GM21786 (cell line): ENCODE data around the gene COL27A1.
"Not testable (repeated sequence)": the region's sequence is repeated elsewhere in the genome, so short reads cannot be mapped to it uniquely, and the experiment has no call there.

Experiments
- ATAC-seq: cut with Tn5 transposase; IDR thresholded peaks from one replicate; pipeline ENCODE4 v1.9.1; 2021; ENCODE audit not compliant: unreplicated experiment

The COL27A1 gene

DNA sequence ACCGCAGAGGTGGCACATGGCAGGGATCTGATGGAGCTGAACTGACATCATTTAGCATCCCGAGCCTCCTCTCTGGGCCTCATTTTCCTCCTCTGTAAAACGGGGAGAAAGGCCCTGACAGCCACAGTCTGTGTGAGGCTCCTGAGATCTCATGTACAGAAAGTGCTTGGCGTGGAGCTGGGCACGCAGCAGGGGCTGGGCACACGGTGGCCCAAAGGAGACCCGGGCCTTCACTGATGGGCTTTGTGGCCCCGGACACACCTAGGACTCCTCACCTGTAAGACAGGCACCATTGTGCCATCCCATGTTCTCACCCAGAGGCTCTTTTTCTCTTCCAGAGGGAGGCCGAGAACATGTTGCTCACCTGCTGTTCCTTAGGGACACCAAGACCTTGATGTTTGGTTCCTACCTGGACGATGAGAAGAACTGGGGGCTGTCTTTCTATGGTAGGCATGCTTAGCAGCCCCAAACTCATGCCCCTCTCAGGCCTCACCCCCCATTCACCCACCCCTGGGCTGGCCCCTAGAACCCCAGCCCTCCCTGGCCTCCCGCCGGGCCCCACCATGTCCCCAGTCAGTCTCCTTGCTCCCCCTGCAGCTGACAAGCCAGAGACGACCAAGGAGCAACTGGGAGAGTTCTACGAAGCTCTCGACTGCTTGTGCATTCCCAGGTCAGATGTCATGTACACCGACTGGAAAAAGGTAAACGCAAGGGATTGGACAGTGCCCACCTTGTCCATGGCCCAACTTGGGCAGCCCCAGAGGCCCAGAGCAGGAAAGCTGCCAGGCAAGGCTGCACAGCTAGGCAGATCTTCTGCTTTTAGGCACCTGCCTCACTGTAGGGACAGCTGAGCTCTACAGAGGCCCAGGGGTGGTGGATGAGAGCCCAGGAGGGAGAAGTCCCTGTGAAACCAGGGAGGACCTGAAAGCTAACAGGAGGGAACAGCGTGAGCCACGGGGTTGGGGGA lies 176.2 kb downstream of the COL27A1 start:
- not testable (repeated sequence) for ATAC-seq

DNA sequence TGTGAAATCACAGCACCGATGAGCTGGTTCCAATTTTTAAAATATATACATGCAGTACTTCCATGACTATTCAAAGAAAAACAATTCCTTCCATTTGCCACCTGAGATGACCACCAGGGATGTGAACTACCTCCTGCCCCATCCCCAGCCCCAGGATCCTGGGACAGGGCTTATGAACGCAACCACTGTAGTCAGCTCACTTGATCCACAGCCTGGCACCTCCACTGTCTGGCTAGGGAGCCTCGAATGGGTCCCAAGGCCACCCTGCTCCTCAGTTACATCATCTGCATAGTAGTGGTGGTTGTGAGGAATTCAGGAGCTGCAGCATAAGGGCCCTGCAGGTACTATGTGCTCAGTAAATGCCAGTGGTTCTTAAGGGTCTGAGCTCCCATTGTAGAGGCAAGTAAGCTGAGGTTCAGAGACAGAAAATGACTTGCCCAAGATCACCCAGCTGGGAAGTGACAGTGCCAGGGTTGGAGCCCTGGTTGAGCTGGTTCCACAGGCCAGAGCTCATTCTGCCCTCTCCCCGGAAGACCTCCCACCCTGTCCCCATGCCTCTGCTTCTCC lies 177.2 kb downstream of the COL27A1 start:
- not testable (repeated sequence) for ATAC-seq

DNA sequence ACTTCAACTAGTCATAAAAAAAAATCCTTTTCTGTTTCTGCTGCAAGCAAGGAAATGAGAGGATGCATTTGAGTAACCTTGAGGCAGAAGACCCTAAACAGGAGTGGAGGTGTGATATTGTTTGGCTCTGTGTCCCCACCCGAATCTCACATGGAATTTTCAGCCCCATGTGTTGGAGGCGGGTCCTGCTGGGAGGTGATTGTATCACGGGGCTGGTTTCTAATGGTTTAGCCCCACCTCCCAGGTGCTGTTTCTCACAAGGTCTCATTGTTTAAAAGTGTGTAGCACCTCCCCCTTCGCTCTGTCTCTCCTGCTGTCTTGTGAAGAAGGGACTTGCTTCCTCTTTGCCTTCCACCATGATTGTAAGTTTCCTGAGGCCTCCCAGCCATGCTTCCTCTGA lies 178.4 kb downstream of the COL27A1 start:
- ATAC-seq = not testable (repeated sequence)

DNA sequence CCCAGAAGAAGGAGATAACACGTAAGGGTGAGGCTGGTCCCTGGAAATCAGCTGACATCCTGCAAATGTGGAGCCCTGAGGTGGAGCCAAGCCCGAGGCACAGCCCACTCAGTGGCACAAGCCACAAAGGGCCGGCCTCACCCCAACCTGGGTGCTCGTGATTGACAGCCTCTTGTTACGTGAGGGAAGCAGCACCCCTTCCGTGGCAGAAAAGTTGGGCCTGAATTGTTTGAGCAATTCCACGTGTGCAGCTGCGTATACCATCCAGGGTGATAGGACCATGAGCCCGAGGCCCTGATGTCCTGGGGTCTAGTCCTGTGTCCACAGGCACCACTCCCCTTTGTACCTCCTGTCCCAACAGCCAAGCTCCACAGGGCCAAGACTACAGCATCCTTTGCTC lies 179.2 kb downstream of the COL27A1 start:
- no peak for ATAC-seq

DNA sequence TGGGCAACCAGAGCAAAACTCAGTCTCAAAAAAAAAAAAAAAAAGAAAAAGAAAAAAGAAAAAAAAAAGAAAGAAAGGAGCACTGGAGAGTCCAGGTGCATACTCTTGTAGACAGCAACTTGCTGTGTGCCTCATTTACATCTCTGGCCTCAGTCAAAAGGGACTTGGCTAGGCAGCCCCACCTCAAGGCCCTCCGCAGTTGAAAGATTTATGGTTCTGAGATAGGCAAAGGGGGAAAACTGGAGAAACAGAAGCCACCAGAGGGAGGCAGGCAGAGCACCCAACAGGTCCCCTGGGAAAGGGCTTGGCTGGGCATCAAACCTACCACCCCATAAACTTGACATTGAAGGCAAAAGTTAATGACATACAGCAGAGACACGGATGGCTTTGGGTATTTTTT lies 180.4 kb downstream of the COL27A1 start:
- ATAC-seq = no peak

DNA sequence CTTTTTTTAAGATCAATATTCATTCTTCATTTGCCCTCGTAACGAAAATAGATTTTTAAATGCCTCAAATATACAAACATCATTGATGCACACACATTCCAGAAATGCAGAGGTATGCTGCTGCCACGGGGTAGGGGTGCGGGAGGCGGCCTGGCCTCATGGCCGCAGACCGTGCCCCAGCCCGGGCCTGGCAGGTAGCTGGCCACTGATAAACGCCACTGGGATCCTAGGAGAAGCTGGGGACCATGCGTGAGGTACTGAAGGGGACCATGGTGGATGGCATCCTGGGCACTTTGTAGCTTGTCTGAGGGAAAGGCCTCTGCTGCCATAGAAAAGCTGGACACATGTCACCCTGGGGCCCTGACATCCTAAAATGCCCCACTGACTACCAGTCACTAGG lies 180.8 kb downstream of the COL27A1 start:
- ATAC-seq = no peak

GRCh38 chr9:114336699-114337395 lies 181.5 kb downstream of the COL27A1 start:
- ATAC-seq = no peak

- ATAC-seq = no peak
Measured at GRCh38 chr9:114338187-114338586, 182.8 kb downstream of the COL27A1 start.

DNA sequence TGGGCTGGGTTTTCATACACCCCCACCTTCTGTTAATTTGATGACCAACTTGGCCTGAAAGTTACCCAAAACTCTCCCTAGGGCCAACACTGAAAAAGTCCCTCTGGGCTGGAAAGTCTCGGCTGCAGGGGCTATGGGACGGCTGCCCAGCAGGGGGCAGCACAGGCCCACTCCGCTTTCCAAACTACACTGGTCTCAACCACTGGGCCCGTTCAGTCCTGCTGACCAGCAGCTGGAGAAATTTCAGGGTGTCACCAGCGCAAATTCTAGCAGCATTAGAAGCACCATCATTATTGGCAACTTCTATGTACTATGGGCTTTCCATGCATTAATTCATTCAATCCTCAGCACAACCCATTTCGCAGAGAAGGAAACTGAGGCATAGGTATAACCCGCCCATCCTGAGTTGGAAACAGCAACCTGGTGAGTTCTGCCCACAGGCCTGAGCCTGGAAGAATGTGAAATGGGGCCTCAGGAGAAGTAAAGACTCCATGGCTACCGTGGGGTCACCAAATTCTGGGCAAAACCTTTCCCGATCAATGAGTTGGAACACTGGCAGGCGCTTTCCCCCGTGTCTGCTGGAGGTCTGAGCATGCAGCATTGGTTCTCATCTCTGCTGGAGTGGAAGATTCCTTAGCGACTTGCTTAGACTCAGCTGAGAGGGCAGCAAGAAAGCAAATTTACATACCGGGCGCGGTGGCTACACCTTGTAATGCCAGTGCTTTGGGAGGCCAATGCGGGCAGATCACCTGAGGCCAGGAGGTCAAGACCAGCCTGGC lies 184.0 kb downstream of the COL27A1 start:
- ATAC-seq = peak; percentile 68

DNA sequence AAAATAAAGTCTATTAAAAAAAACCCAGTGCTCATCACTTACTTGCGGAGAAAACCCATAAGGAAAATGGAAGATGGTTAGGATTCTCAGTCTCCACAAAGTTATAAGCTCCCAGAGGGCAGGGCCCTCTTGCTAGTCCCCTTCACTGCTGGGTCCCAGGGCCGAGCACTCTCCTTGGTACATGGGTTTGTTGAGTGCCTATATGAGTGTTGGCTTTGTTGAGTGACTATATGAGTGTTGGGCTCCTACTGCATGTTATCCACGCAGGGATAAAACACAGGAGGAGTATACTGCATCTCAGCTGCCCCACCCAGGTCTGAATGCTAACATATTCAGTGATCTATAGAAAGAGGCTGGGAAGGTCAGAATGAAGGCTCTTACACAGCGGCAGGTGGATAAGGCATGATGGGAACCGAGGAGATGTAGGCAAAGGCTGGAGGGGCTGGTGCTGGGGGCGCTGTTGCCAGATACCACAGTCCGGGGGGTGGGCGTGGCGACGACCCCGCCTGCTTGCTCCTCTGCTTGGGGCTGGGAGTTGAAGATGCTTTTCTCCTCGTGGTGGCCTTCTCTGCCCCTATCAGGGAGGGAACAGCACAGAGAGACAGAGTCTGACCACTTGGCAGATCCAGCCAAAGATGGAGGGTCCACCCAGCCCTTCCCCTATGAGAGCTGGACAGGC lies 186.0 kb downstream of the COL27A1 start:
- ATAC-seq = no peak

DNA sequence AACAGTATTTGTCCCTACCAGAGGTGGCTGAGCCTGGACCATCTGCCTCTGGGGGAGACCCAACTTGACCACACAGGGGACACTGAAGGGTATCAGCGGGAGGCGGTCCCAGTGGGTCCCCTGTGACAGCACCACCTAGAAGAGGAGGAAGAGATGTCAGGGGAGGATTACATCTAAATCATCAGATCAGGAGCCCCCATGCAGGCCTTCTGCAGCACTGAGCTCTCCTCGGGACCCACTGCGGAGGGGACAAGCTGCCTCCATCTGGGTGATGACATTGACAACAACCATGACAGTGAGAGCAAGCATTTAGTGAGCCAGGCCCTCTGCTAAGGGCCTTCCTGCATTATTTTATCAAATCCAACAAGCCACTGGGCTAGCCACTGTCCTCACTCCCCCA lies 186.7 kb downstream of the COL27A1 start:
- no peak for ATAC-seq

DNA sequence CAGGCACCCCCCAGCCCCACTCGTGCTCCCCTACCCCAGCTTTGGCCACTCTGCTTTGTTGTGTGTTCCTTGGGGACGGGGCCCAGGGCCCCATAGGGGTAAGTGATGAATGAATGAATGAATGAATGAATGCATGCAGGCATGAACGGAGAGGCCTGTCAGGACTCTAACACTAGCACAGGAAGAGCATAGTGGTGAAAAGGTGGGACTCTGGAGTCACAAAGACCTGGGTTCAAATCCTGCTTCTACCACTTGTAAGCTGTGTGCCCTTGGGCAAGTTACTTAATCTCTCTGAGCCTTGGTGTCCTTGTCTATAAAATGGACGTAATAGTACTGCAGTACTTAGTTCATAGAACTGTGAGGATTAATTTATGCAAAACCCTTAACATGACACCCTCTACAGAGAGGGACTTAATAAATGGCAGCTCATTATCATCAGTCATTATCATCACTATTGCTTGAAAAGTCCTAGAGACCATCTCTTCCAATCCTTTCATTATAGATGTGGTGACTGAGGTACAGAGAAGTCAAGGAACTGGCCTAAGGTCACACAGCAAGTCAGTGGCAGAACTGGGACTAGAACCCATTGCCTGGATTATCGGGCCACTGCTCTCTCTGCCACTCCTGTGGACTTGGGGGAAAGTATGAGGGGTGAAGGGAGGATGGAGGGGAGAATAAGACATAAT lies 187.6 kb downstream of the COL27A1 start:
- no peak for ATAC-seq

GRCh38 chr9:114343471-114344187 lies 188.3 kb downstream of the COL27A1 start:
- no peak for ATAC-seq

- ATAC-seq = no peak
Measured at GRCh38 chr9:114344188-114344566, 188.8 kb downstream of the COL27A1 start.

DNA sequence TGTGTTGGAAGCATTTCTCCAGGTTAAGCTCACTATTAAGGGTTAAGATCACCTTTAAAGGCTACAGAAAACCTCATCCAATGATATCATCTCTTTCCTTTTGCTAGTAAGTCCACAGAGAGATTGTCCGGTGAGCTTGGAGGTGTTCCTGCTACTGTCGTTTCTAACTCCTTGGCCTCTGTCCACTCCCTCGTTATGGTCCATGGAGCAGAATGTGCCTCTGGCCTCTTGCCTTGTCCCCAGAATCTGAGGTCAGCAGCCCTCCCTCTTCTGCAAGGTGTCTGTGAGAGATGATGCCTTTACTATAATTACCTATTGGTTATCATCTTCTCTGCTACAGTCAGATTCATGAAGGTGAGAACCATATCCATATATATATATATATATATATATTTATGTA lies 189.4 kb downstream of the COL27A1 start:
- no peak for ATAC-seq

GRCh38 chr9:114345493-114346065 lies 190.2 kb downstream of the COL27A1 start:
- ATAC-seq = no peak

- ATAC-seq = no peak
Measured at GRCh38 chr9:114346146-114346545, 190.8 kb downstream of the COL27A1 start.

GRCh38 chr9:114347675-114348074 lies 192.3 kb downstream of the COL27A1 start:
- ATAC-seq = no peak
